Astrocyte of the cerebellum (primary cell): ENCODE results near the gene TRPM5.

Experiments
- DNase-seq: peaks from one replicate; pipeline ENCODE4 v3.0.0-alpha.2; 2011; ENCODE audit warnings: low read depth
- H3K4me3 ChIP-seq: 2 replicates; pipeline ENCODE4 v1.5.1; 2011; ENCODE audit warnings: mild to moderate bottlenecking, low read depth, low read length, moderate library complexity
- in situ Hi-C: cut with HindIII; loops from 2 replicates; pipeline ENCODE4 v1.10.0; 2017; ENCODE audit warnings: low sequenced_read_pairs
- TF ChIP-seq, protein P1 (sequence below): IDR thresholded peaks from 2 replicates; pipeline ENCODE4 v1.5.1; 2012; ENCODE audit warnings: low read length, low read depth, moderate library complexity, mild to moderate bottlenecking; ENCODE audit errors: missing control alignments

TRPM5 gene

DNA sequence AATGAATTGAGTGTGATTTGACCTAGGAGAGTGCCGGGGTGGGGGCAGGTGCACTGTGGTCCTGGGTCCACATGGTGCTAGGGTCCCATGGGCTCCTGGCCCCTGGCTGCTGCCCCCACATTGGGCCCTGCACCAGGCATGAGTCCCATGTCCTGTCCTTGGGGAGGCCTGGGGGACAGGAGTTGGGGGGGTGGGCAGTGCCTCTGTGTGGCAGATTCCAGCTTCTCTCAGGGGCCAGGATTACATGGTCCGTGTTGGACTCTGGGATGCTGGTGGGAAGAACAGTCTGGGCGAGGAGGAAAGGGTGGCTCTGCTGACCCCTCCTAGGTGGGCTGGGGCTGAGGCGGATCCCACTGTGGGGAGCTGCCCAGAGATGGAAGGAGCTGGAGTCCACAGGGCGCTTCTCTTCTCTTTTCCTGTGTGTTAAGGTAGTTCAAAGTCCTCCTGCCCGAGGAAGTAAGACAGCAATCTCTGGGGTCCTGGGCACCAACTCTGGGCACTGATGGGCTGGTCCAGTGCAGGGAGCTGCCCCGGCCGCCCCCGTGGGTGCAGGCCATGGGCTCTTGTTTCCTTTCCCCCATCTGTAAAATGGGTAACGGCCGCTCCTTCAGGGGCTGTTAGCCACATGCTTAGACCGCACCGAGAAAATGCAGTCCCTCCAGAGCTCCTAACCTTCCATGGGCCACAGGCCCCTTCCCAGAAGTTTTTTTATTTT, 20.3 kb upstream of the TRPM5 start:
- in situ Hi-C loops, result no loop called here

DNA sequence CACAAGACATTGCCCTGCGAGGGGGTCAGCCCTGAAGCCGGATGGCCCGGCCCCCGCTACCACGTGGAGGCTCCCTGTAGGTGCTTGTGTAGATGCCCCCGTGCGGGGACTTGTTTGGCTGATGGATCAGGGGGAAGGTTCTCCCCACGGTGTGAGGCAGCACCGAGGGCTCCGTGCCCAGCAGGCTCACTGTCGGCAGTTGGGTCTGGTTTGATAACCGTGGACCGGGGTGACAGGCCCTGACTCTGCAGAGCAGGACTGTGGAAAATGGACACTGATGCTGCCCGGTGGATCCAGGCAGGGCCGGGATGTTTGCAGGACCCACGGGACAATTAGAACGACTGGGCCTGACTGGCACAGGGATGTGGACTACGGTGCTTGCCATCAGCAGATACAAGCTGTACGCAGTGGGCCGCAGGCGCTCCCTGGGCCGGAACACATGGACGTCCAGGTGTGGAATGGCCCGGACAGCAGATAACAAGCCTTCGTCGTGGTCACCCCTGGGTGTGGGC, 19.5 kb upstream of the TRPM5 start:
- in situ Hi-C loops, result no loop called here
- TF ChIP-seq, protein P1, sequence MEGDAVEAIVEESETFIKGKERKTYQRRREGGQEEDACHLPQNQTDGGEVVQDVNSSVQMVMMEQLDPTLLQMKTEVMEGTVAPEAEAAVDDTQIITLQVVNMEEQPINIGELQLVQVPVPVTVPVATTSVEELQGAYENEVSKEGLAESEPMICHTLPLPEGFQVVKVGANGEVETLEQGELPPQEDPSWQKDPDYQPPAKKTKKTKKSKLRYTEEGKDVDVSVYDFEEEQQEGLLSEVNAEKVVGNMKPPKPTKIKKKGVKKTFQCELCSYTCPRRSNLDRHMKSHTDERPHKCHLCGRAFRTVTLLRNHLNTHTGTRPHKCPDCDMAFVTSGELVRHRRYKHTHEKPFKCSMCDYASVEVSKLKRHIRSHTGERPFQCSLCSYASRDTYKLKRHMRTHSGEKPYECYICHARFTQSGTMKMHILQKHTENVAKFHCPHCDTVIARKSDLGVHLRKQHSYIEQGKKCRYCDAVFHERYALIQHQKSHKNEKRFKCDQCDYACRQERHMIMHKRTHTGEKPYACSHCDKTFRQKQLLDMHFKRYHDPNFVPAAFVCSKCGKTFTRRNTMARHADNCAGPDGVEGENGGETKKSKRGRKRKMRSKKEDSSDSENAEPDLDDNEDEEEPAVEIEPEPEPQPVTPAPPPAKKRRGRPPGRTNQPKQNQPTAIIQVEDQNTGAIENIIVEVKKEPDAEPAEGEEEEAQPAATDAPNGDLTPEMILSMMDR, result no peak
- no peak for DNase-seq
- no peak overlapping the region for H3K4me3 ChIP-seq

More for the DNA sequence above, 20.3 kb upstream of the TRPM5 start:
- TF ChIP-seq, protein P1, result no peak
- DNase-seq, result no peak
- H3K4me3 ChIP-seq, result no peak overlapping the region

DNA sequence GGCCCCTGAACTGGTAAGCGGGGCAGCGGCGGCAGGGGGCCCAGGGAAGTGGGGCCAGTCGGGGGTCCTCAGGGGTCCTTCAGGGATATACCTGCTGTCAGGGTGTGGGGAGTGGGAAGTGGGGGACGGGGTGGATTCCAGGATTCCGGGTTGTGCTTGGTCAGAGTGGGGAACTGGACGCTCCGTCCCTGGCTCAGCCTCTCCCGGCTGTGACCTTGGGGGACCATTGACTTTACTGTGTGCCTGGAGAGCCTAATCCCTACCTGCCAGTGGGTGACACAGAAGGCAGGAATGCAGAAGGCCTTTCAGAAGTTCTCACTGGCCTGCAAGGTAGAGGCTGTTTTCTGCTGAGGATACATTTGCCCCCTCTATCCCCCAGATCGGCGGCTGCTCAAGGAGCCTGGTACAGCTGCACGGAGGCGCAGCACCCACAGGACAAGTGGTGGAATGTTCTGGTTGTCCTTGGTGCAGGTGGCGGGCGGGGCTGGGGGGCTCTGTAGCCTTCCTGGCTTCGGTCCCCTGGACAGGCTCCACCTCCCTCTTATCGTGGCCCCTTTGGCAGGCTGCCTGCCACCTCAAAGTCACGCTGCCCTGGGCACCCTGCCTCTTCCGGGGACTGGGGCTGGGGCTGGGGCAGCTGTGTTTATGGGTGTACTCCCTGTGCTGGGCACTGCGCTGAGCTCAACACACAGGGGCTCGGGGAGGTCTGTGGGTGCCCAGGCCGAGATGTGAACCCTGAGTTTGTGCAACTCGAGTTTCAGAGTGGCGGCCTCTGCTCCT, 18.9 kb upstream of the TRPM5 start:
- no peak overlapping the region for H3K4me3 ChIP-seq
- DNase-seq, result no peak
- in situ Hi-C loops, result no loop called here
- TF ChIP-seq, protein P1, result no peak

DNA sequence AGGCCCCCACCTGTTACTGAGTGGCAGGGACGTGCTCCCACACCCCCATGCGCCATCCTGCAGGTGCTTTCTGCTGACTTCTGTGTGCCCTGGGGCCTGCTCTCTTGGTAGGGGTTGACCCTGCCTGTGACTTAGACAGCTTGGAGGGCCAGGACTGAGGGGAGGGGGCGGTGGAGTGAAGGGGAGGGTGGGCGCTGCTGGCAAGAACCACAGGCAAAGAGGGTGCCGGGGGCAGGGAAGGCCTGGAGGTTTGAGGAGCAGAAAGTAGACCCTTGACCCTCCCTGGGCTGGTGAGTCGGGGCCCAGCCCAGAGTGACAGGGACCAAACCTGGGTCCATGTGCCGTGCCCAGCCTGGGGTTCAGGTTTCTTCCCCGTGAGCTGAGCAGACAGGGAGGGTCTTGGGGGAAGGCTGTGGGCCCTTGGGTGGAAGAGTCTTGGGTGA, 18.2 kb upstream of the TRPM5 start:
- no peak for DNase-seq
- TF ChIP-seq, protein P1, result no peak
- in situ Hi-C loops, result no loop called here
- no peak overlapping the region for H3K4me3 ChIP-seq

DNA sequence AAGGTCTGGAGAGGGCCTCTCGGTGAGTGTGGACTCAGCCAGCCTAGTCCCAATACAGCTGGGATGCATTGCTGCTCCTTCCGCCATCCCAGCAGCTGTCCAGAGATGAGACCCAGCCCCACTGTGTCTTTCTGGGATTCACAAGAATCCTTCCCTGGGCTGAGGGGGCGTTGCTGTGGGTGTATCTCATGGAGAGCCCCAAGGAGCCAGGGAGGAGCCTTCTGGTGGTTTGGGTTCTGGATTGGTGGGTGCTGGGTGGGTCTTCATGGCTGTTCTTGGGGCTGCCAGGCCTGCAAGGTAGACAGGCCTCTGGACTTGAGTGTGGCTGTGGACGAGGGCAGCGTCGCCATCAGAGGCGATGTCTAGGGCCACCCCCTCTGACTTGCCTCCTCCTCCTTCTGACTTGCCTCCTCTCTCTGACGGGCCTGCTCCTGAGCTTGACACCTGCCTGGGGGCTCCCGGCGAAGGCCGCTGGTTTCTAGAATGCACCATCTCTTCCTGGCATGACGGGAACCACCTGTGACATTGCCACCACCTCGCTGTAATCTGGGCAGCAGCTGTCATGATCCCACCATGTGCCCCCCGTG, 17.7 kb upstream of the TRPM5 start:
- H3K4me3 ChIP-seq, result no peak overlapping the region
- TF ChIP-seq, protein P1, result no peak
- in situ Hi-C loops, result no loop called here
- DNase-seq, result no peak

DNA sequence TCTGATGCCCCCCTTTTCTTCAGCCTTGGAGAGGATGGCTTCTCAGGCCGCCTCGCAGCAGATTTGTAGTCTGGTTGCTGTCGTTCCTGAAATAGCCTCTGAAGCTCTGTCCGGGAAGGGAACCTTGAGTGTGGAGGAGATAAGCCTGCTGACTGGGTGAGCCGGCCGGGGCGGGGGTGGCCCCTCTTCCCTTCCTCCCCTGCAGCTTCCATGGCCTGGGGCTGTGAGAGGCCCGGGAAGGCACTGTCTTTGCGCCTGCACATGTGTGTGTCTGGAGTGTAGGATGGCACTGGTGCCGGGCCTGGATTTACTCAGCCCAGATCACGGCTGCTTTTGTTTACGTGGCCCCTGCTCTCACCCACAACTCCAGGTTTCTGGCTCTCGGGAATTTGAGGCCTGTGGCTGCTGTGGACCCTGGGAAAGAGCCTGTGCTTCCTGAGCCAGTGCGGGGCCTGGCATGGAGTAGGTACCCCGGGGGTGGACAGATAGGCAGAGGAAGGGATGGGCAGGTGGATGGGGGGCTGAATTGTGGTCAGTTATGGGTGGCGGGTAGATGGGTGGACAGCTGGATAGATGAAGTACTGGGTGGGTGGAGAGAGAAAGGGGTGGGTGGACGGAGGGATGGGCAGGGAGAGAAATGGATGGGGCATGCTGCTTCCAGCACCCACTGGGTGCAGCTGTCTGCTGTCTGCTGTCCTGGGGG, 17.1 kb upstream of the TRPM5 start:
- TF ChIP-seq, protein P1, result no peak
- in situ Hi-C loops, result no loop called here
- H3K4me3 ChIP-seq, result no peak overlapping the region
- DNase-seq, result no peak
